ENCODE measurements around the gene NRCAM. TPM values are rescaled to one million over a fixed set of nuclear protein-coding genes. Genes with fewer than 3 reads are reported as not detected.

Gene NRCAM
- total and polyA plus RNA-seq, 2 of the 8 experiments (the other 6 are each of a cell fraction or from before 2014, with no cell fraction given), result 2.7 to 3.8 TPM

DNA sequence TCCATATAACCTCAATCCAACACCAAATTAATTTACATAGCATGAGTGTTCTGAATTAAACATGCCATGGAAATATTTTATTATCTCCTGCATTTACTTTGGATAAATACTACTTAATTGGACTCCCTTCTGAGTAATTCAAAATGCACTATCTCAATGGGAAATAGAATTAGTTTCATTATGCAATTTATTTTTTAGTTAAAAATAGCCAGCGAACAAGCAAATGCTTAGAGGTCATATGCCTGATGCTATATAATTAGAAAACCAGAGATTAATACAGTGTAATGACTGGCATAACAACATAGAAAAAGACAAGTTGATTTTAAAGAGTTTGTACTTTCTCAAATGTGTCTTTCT lies 165.1 kb downstream of the NRCAM start (continued):
- TF ChIP-seq YY1 (IDR thresholded peaks at IDR 0.05; ENCODE audit: low read depth, low read length) (no peak), HDAC6 (IDR thresholded peaks at IDR 0.05; ENCODE audit: low read depth, low read length) (no peak), SP1 (IDR thresholded peaks at IDR 0.05; ENCODE audit: low read depth, low read length) (no peak)
- TF ChIP-seq, protein P1, sequence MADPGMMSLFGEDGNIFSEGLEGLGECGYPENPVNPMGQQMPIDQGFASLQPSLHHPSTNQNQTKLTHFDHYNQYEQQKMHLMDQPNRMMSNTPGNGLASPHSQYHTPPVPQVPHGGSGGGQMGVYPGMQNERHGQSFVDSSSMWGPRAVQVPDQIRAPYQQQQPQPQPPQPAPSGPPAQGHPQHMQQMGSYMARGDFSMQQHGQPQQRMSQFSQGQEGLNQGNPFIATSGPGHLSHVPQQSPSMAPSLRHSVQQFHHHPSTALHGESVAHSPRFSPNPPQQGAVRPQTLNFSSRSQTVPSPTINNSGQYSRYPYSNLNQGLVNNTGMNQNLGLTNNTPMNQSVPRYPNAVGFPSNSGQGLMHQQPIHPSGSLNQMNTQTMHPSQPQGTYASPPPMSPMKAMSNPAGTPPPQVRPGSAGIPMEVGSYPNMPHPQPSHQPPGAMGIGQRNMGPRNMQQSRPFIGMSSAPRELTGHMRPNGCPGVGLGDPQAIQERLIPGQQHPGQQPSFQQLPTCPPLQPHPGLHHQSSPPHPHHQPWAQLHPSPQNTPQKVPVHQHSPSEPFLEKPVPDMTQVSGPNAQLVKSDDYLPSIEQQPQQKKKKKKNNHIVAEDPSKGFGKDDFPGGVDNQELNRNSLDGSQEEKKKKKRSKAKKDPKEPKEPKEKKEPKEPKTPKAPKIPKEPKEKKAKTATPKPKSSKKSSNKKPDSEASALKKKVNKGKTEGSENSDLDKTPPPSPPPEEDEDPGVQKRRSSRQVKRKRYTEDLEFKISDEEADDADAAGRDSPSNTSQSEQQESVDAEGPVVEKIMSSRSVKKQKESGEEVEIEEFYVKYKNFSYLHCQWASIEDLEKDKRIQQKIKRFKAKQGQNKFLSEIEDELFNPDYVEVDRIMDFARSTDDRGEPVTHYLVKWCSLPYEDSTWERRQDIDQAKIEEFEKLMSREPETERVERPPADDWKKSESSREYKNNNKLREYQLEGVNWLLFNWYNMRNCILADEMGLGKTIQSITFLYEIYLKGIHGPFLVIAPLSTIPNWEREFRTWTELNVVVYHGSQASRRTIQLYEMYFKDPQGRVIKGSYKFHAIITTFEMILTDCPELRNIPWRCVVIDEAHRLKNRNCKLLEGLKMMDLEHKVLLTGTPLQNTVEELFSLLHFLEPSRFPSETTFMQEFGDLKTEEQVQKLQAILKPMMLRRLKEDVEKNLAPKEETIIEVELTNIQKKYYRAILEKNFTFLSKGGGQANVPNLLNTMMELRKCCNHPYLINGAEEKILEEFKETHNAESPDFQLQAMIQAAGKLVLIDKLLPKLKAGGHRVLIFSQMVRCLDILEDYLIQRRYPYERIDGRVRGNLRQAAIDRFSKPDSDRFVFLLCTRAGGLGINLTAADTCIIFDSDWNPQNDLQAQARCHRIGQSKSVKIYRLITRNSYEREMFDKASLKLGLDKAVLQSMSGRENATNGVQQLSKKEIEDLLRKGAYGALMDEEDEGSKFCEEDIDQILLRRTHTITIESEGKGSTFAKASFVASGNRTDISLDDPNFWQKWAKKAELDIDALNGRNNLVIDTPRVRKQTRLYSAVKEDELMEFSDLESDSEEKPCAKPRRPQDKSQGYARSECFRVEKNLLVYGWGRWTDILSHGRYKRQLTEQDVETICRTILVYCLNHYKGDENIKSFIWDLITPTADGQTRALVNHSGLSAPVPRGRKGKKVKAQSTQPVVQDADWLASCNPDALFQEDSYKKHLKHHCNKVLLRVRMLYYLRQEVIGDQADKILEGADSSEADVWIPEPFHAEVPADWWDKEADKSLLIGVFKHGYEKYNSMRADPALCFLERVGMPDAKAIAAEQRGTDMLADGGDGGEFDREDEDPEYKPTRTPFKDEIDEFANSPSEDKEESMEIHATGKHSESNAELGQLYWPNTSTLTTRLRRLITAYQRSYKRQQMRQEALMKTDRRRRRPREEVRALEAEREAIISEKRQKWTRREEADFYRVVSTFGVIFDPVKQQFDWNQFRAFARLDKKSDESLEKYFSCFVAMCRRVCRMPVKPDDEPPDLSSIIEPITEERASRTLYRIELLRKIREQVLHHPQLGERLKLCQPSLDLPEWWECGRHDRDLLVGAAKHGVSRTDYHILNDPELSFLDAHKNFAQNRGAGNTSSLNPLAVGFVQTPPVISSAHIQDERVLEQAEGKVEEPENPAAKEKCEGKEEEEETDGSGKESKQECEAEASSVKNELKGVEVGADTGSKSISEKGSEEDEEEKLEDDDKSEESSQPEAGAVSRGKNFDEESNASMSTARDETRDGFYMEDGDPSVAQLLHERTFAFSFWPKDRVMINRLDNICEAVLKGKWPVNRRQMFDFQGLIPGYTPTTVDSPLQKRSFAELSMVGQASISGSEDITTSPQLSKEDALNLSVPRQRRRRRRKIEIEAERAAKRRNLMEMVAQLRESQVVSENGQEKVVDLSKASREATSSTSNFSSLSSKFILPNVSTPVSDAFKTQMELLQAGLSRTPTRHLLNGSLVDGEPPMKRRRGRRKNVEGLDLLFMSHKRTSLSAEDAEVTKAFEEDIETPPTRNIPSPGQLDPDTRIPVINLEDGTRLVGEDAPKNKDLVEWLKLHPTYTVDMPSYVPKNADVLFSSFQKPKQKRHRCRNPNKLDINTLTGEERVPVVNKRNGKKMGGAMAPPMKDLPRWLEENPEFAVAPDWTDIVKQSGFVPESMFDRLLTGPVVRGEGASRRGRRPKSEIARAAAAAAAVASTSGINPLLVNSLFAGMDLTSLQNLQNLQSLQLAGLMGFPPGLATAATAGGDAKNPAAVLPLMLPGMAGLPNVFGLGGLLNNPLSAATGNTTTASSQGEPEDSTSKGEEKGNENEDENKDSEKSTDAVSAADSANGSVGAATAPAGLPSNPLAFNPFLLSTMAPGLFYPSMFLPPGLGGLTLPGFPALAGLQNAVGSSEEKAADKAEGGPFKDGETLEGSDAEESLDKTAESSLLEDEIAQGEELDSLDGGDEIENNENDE (IDR thresholded peaks at IDR 0.05; ENCODE audit: insufficient replicate concordance, low read length), result no peak

Data from H1 (cell line).